Measurements from ENCODE around the gene KIDINS220.

The KIDINS220 gene

DNA sequence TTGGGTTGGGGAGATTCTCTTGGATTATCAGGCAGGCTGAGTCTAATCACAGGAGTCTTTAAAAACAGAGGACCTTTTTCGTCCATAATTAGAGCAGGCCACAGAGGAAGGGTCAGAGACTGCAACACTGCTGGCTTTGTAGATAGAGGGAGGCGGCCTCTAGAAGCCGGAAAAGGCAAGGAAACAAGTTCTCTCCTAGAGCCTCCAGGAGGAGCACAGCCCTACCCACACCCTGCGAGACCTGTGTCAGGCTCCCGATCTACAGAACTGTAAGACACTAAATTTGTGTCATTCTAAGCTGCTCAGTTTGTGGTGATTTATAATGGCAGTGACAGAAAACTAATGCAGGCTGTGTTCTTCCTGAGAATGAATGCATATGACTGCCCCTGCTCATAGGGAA lies 140.2 kb downstream of the KIDINS220 start:
- DNase-seq (ENCODE audit: low spot score): no peak

DNA sequence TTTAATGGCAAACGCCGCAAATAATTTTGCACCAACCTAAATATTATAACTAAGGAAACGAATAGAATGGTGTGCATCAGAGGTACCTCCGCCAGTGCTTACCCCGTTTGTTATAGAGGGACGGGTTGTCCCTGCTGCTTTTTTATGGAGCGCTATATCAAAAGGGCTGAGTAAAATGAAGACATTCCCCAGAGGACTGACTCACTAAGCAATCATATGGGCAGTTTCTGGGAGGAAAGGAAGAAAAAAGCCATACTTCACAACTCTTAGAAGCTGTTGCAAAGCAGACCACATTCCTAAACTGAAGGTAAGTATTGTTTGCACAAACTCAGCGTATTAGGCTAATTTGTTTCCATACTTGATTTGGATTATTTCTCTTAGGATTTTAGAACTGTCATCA lies 142.7 kb downstream of the KIDINS220 start:
- no peak for DNase-seq (ENCODE audit: low spot score)

DNA sequence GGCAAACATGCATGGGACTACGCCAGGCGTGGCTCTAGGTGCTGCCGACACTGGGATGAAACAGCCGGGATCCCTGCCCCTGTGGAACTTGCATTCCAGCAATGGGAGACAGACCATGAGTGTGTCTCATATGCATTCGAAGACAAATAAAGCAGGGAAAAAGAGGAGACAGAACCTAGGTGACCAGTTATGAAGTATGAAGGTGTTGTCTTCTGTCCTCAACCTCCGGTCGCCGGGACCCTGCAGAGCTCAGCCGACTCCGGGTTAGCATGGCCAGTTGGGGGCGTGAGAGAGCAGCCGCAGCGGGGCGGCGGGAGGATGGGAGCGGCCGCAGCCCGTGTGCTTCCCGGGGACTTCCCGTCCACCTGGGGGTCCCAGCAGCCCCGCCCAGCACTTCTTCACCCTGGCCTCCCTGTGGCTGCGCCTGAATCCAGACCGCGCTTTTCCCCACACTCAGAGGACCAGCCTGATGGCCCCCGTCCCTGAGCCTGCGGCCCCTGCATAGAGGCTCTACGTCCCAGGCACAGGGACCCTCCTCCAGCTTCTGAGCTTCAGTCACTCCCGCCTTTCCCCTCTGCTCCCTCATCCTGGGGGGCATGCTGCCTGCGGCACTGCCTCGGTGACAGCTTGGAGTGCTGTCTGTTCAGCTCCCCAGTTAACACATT lies 144.1 kb downstream of the KIDINS220 start:
- DNase-seq (ENCODE audit: low spot score): peak; percentile 64

DNA sequence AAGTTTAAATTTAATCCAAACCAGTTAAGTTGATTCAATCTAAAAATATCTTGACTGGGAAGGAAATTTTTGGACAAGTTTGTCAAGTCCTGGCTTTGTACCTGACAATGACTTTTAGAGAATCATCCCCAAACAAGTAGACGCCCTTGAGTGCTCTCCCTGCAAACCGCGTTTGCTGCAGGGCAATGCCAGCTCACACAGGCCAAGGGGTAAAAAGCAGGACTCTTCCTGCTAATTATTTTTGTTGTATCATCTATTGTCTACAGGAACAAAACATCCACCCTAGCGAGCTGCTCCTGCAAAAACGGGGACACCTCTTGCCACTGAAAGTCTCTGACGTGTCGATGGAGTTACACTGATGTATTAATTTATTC lies 144.6 kb downstream of the KIDINS220 start:
- DNase-seq (ENCODE audit: low spot score): no peak

DNA sequence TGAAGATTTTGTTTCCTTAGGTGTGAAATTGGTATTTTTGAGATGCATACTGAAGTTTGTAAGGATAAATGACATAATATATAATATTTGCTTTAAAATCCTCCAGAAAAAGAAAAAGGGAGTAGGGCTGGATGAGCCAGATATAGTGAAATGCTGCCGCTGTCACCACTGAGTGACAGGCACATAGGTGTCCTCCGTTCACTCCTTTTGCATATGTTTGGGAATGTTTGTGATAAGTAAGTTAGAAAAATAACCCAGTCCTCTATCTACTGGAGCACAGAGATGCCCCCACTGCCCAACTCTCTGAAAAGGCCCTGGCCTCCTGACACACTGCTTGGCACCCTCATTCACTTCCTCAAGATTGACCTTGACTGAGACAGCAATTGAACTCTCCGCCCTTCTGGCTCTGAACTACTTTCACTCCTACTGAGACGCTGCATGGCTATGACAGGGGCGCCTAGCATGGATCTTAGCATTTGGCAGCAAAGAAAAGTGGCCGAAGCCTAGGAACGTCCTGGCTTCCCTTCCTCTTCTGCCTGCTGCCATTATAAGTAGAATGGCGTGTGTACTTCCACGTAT lies 145.5 kb downstream of the KIDINS220 start:
- no peak for DNase-seq (ENCODE audit: low spot score)

DNA sequence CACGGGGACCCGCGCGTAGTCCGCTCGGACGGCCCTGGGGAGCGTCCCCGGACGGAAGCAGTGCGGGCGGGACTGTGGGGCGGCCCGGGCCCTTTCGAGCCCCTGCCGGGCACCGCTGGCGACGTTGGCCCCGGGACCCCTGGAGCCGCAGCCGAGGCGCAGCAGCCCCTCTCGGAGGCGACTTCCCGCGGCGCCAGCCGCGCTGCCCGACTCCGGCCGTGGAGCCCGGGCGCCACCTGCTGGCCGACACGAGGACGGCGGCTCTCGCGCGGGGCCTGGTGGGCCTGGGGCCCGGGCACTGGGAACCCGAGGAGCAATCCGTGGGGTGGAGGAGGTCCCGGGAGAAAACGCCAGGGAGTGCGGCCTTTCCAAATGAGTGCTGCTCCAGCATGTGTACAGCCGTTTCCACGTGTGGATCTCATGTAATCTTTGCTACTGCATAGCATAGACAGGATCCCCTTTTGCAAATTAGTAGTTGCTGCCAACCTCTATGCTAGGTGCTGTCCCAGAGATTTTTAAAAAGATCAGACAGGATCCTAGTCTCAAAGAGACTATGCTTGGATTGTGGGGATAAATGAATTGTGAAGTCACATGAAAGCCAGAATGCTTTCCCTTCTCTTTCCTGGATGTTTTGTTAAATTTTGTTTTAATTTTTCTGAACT lies 151.6 kb downstream of the KIDINS220 start:
- peak; percentile 74 for DNase-seq (ENCODE audit: low spot score)

DNA sequence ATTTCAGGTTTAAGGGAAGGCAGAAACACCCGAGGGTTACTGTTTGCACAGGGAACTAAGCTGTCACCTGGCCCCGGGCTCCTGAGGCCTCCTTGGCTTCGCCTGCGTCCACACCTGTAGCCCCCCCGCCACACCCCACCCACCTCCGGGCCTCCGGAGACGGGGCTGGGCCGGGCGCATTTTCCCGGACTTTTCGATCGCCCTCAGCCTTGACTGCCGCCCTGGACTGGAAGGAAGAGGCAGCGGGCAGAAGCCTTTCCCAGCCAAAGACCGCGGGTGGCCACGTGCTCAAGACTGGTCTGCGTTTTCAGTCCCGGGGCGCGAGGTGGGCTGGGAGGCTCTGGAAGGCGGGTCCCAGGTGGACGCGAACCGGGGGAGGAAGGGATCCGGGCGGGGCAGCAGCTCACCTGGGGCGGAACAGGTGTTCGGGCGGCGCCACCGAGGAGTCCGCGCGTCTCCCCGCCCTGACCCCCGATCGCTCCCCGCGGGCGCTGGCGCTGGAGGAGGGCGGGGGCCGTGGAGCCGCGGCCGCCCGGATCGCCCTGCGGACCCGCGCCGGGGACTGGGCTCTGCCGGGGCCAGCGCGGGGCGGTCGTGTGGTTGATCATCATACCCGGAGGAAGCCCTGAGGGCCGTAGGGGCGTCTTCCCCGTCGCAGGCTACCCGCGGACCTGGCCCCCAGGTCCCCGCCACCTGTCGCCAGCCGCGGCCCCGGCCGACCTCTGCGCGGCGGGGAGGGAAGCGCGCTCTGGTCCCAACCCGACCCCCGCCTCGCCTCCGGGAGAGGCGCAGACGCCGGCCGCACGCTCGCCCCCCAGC lies 152.3 kb downstream of the KIDINS220 start:
- peak; percentile 32 for DNase-seq (ENCODE audit: low spot score)

DNA sequence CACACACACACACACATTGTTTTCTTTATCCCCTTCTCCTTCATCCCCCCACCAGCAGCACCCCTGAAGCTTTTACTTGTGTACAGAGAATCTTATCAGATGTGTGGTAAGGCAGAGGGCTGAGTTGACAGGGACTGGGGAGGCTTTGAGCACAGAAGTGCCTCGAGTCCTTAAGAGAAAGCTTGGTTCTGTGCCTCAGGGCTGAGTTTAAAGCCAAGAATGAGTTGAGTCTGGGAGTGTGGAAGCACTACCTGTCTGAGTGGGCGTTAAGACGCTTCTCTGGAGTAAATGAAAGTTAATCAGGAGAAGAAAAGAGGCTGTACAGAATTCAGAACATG lies 152.9 kb downstream of the KIDINS220 start:
- peak; percentile 49 for DNase-seq (ENCODE audit: low spot score)

DNA sequence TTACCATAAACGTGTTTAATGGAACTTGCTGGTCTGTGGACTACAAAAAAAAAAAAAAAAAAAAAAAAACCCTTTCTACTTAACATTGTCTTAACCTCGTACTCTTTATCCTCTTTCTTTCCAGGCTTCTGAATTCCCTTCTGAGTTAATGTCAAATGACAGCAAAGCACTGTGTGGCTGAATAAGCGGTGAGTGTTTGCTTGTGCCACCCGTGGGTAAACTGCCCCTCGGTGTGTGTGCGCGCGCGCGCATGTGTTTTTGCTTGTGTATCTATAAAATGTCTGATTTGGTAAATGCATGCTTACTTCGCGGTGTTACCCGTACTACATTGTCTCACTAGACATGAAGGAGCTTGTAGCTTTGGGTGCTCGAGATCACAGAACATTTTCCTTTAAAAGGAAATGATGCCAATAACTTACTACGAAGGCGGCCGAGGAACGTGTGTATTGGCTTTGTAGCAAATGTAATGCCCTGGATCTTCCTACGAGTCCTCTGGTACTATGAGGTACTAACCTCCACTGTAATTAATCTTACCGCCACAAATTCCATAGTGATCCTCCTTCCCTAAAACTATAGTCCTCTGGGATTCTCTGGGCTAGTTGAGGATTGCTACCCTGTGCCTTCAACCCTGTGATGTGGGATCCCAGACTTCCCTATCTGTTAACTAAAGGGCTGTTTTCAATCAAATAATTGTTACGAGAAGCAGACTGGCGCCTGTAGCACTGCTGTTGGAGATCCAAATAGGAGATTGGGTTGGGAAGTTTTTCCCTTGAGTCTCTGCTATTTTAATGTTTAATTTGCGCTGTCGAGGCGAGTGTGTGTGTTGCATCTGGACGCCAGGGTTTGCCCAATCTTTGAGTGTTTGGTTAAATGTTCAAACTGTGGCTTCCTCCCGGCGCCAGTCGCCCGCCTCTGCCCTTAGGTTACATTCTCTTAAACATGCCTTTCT lies 154.4 kb downstream of the KIDINS220 start:
- DNase-seq (ENCODE audit: low spot score): no peak

DNA sequence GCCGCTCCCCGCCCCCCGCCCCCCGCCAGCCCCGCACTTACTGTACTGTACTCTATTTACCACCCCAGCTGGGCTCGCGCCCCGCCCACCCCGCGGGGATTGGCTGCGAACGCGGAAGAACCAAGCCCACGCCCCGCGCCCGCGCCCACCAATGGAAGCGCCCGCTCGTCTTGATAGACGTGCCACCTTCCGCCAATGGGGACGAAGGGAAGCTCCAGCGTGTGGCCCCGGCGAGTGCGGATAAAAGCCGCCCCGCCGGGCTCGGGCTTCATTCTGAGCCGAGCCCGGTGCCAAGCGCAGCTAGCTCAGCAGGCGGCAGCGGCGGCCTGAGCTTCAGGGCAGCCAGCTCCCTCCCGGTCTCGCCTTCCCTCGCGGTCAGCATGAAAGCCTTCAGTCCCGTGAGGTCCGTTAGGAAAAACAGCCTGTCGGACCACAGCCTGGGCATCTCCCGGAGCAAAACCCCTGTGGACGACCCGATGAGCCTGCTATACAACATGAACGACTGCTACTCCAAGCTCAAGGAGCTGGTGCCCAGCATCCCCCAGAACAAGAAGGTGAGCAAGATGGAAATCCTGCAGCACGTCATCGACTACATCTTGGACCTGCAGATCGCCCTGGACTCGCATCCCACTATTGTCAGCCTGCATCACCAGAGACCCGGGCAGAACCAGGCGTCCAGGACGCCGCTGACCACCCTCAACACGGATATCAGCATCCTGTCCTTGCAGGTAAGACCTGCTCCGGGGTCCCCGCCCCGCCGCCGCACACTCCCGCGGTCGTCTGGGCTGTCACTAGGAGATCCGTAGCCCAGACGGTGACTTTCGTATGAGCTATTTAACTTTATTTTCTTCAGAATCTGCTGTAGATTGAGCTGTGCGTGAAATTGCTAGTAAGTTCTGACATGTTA lies 155.4 kb downstream of the KIDINS220 start, which contains the start of gene ID2:
Gene ID2 (plus strand): TSS at position 271 of the 907 bp plus-strand sequence. CDS start 110 bp downstream, at position 381.
- DNase-seq (ENCODE audit: low spot score): peak; percentile 97

DNA sequence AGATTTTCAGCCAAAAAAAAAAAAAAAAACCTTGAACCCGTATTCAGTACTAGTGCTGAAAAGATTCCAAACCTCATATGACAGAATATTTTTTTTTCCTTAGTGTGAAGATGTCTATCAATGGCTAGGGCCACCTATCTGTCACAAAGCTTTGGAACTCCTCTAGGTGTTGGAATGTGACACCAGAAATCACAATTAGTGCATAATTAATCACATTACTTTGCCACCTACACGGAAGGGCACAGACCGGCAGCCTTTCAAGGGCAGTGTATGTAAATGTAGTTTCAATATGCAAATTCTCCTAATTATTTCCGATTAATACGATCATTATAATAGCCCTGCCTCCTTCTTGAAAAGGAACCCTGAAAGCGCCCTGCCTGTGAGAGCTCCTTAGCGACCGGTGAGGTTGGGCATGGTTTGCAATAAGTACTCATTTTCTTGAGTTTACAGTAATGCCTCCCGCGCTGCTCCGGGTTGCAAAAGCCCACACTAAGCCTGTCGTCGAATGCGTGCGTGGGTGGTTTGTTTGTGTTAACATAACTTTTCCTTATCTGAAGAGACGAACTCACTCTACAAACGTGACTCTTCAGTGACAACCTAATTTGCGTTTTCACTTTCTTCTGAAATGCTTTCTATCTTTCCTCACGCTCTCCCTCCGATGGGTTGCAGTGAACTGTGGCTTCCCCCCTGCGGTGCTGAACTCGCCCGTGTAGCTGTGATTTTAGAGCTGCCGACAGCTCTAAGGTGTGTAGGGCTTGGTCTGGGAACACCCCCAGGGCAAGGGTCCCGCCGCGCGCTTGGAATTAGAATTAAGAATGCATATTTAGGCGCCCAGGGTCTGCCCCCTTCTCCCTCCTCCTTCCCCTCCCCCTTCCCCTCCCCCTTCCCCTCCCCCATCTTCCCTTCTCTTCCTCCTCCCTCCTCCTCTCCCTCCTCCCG lies 156.3 kb downstream of the KIDINS220 start:
- peak; percentile 60 for DNase-seq (ENCODE audit: low spot score)

DNA sequence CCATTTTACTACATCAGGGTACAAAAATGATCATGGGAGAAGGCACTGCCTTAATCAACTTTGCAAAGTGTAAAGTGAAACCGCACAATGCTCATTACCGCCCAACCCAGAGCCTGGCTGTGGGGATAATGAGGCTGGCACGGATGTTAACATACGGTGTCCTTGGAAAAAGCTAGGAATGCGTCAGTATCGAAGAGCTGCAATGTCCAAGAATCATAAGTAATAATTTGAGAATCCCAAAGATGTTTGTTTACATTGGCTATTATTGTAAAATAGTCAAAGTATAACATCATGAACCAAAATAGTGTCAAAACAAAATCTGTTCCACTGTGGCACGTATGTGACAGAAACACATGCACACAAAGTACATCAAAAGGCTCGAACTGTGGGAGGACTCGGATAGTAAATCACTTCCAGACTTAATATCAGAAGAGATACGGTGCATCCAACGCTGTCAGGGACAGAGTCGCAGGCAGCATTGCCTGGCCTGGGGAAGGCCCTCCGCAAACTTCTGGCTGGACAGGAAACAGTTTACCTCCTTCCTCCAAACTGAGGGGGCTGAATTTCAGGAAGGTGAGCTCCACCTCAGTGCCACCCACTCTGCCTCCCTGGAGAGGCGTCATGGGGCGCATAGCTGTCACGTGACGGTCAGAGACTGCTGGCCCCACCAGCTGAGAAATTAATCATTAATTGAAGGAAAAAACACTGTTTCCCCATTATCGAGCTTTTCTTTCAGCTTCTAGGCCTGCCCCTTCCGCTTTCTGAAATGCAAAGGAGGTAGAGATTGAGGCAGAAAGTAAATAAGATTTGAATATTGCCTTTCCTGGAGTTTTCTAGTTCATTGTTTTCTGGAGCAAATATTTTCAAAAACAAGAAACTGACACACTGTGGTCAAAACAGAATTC lies 157.3 kb downstream of the KIDINS220 start:
- DNase-seq (ENCODE audit: low spot score): peak; percentile 91

DNA sequence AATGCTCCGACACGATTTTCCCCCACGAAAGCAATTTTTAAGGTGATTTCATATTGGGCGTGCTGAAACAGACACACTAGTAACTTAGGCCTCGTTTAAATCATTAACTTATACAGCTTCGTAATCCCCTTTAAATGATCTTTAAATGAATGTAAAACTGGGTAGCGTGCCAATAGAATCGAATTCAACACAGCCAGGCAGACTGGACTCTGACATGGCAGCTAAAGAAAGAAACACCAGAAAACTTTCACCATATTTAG lies 157.9 kb downstream of the KIDINS220 start:
- DNase-seq (ENCODE audit: low spot score): no peak

Measured in HuH-7.5 (cell line).